ENCODE data around the gene RPS15.
A peak's percentile ranks its signal among the peaks of the same experiment; 100 is the strongest.

DNA sequence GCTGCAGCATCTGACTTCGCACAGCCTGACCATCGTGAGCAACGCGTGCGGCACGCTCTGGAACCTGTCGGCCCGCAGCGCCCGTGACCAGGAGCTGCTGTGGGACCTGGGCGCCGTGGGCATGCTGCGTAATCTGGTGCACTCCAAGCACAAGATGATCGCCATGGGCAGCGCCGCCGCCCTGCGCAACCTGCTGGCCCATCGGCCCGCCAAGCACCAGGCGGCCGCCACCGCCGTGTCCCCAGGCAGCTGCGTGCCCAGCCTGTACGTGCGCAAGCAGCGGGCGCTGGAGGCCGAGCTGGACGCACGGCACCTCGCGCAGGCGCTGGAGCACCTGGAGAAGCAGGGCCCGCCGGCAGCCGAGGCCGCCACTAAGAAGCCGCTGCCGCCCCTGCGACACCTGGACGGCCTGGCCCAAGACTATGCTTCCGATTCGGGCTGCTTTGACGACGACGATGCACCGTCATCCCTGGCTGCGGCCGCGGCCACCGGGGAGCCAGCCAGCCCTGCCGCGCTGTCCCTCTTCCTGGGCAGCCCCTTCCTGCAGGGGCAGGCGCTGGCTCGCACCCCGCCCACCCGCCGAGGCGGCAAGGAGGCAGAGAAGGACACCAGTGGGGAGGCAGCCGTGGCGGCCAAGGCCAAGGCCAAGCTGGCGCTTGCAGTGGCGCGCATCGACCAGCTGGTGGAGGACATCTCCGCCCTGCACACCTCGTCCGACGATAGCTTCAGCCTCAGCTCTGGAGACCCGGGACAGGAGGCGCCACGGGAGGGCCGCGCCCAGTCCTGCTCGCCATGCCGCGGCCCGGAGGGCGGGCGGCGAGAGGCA, 27.2 kb downstream of the RPS15 start:
- TF ChIP-seq, protein P1, sequence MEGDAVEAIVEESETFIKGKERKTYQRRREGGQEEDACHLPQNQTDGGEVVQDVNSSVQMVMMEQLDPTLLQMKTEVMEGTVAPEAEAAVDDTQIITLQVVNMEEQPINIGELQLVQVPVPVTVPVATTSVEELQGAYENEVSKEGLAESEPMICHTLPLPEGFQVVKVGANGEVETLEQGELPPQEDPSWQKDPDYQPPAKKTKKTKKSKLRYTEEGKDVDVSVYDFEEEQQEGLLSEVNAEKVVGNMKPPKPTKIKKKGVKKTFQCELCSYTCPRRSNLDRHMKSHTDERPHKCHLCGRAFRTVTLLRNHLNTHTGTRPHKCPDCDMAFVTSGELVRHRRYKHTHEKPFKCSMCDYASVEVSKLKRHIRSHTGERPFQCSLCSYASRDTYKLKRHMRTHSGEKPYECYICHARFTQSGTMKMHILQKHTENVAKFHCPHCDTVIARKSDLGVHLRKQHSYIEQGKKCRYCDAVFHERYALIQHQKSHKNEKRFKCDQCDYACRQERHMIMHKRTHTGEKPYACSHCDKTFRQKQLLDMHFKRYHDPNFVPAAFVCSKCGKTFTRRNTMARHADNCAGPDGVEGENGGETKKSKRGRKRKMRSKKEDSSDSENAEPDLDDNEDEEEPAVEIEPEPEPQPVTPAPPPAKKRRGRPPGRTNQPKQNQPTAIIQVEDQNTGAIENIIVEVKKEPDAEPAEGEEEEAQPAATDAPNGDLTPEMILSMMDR (conservative IDR thresholded peaks at IDR 0.05; ENCODE audit: low read depth, low read length) = peak; percentile 42
- no peak for TF ChIP-seq EZH2 (IDR thresholded peaks at IDR 0.05; ENCODE audit: borderline replicate concordance, low read depth, low read length, poor library complexity, severe bottlenecking)
